GM21786 (cell line): ENCODE measurements around the gene C17orf50.
"Not testable (repeated sequence)": the region's sequence is repeated elsewhere in the genome, so short reads cannot be mapped to it uniquely, and the experiment has no call there.

Experiments used
- ATAC-seq: cut with Tn5 transposase; IDR thresholded peaks from one replicate; pipeline ENCODE4 v1.9.1; 2021; ENCODE audit not compliant: unreplicated experiment

Gene C17orf50

GRCh38 chr17:35751541-35751940 is 9.1 kb upstream of the C17orf50 start:
- not testable (repeated sequence) for ATAC-seq

- no peak for ATAC-seq
Measured at GRCh38 chr17:35752471-35752870, 8.2 kb upstream of the C17orf50 start.

GRCh38 chr17:35752945-35753764 is 7.5 kb upstream of the C17orf50 start, which contains the start of gene GAS2L2:
Gene GAS2L2, minus strand, starts transcription at chr17:35753239. Its CDS starts 389 bp downstream, at chr17:35752850.
- ATAC-seq = no peak

GRCh38 chr17:35757243-35757642 is 3.4 kb upstream of the C17orf50 start:
- ATAC-seq = no peak

GRCh38 chr17:35761601-35762000 is 914 bp downstream of the C17orf50 start:
- ATAC-seq = no peak

GRCh38 chr17:35763767-35764122 is 3.1 kb downstream of the C17orf50 start:
- no peak for ATAC-seq

- peak; percentile 82 for ATAC-seq
Measured at GRCh38 chr17:35764123-35764991, 3.7 kb downstream of the C17orf50 start.

- no peak for ATAC-seq
Measured at GRCh38 chr17:35765086-35765710, 4.5 kb downstream of the C17orf50 start.

- ATAC-seq = no peak
Measured at GRCh38 chr17:35765756-35766488, 5.2 kb downstream of the C17orf50 start.

GRCh38 chr17:35766489-35766877 is 5.8 kb downstream of the C17orf50 start:
- ATAC-seq = no peak

GRCh38 chr17:35766903-35767510 is 6.3 kb downstream of the C17orf50 start:
- ATAC-seq = no peak

- ATAC-seq = no peak
Measured at GRCh38 chr17:35768797-35769196, 8.1 kb downstream of the C17orf50 start.

- ATAC-seq = no peak
Measured at GRCh38 chr17:35769895-35770486, 9.3 kb downstream of the C17orf50 start.

- ATAC-seq = no peak
Measured at GRCh38 chr17:35773129-35773528, 12.4 kb downstream of the C17orf50 start.

- ATAC-seq = no peak
Measured at GRCh38 chr17:35773679-35774425, 13.2 kb downstream of the C17orf50 start.

GRCh38 chr17:35774499-35774898 is 13.8 kb downstream of the C17orf50 start:
- ATAC-seq = no peak

- no peak for ATAC-seq
Measured at GRCh38 chr17:35775039-35775438, 14.4 kb downstream of the C17orf50 start.

- ATAC-seq = no peak
Measured at GRCh38 chr17:35775583-35775982, 14.9 kb downstream of the C17orf50 start.

GRCh38 chr17:35778641-35779196 is 18.0 kb downstream of the C17orf50 start:
- no peak for ATAC-seq
